DND-41 (cell line): ENCODE measurements around the gene AIPL1.

Experiments used
- ATAC-seq: fragments of 200-7000 bp; cut with Tn5 transposase; 3 replicates; pipeline ENCODE4 v1.9.1; 2021; ENCODE audit warnings: low read depth; ENCODE audit not compliant: insufficient read depth
- DNase-seq: peaks from one replicate; pipeline ENCODE4 v3.0.0-alpha.2; 2020
- H2AFZ ChIP-seq: 2 replicates; pipeline ENCODE4 v1.6.0; 2012; ENCODE audit warnings: low read depth, low read length
- H3K27ac ChIP-seq: 2 replicates; pipeline ENCODE4 v1.5.1; 2012; ENCODE audit warnings: low read length, inconsistent platforms
- H3K27me3 ChIP-seq: fragments of 200-600 bp; sonication (generic); 2 replicates; pipeline ENCODE4 v1.6.0; 2012; ENCODE audit warnings: low read length, mild to moderate bottlenecking, inconsistent platforms; ENCODE audit not compliant: insufficient read depth, poor library complexity
- H3K36me3 ChIP-seq: 2 replicates; pipeline ENCODE4 v1.5.1; 2012; ENCODE audit warnings: low read length, inconsistent platforms; ENCODE audit not compliant: insufficient read depth
- H3K4me1 ChIP-seq: 2 replicates; pipeline ENCODE4 v1.5.1; 2012; ENCODE audit warnings: mild to moderate bottlenecking, low read length; ENCODE audit not compliant: insufficient read depth
- H3K4me2 ChIP-seq: 2 replicates; pipeline ENCODE4 v1.6.0; 2012; ENCODE audit warnings: mild to moderate bottlenecking, moderate library complexity, low read length, inconsistent platforms; ENCODE audit not compliant: insufficient read depth
- H3K4me3 ChIP-seq, 2 experiments: fragments of 200-600 bp in 1 of 2; shearing (Covaris generic) in 1 of 2; 2 replicates each; pipeline ENCODE4 v1.5.1; 2012 to 2016; ENCODE audit warnings: inconsistent platforms in 2 of 2, low read length in 2 of 2, mild to moderate bottlenecking in 2 of 2, low read depth in 1 of 2, moderate library complexity in 1 of 2
- H3K79me2 ChIP-seq: 2 replicates; pipeline ENCODE4 v1.6.0; 2012; ENCODE audit warnings: low read length, inconsistent platforms; ENCODE audit not compliant: insufficient read depth
- H3K9ac ChIP-seq: 2 replicates; pipeline ENCODE4 v1.6.0; 2012; ENCODE audit warnings: low read depth, mild to moderate bottlenecking, inconsistent platforms, low read length, moderate library complexity
- H3K9me3 ChIP-seq: 2 replicates; pipeline ENCODE4 v1.5.1; 2012; ENCODE audit warnings: low read length, moderate library complexity, mild to moderate bottlenecking, inconsistent platforms; ENCODE audit not compliant: insufficient read depth, severe bottlenecking
- H4K20me1 ChIP-seq: 2 replicates; pipeline ENCODE4 v1.6.0; 2012; ENCODE audit warnings: low read length; ENCODE audit not compliant: insufficient read depth
- CTCF ChIP-seq: IDR thresholded peaks from 2 replicates; pipeline ENCODE4 v1.5.1; 2012; ENCODE audit warnings: borderline replicate concordance, low read length, moderate library complexity, mild to moderate bottlenecking; ENCODE audit not compliant: poor library complexity, severe bottlenecking; ENCODE audit errors: extremely low read depth
- EZH2 ChIP-seq: IDR thresholded peaks from 3 replicates; pipeline ENCODE4 v1.6.1; 2012; ENCODE audit warnings: borderline replicate concordance, low read depth, mild to moderate bottlenecking, moderate library complexity, low read length, inconsistent platforms; ENCODE audit not compliant: severe bottlenecking

Gene AIPL1

GRCh38 chr17:6439951-6440350 lies 5.0 kb upstream of the AIPL1 start:
- DNase-seq (no peak), ATAC-seq (no peak)
- Histone ChIP-seq H3K4me1 (peaks cover 18% of the 10 kb centered on the region), H4K20me1 (no peaks in the 10 kb centered on the region; the same call in none of the 2 replicates), H3K9ac (no peak overlapping the region), H3K9me3 (no peaks in the 10 kb centered on the region), H3K27me3 (peaks cover 30% of the 10 kb centered on the region), H3K27ac (no peak overlapping the region), H3K79me2 (0 out of 2 replicates have a peak, but pooled peaks cover 3% of the 10 kb centered on the region), H2AFZ (no peak overlapping the region), H3K4me2 (no peak overlapping the region), H3K36me3 (no peaks in the 10 kb centered on the region), H3K4me3 (no peak overlapping the region)
- TF ChIP-seq CTCF (no peak), EZH2 (no peak)

- no peak for ATAC-seq
- Histone ChIP-seq H4K20me1 (no peaks in the 10 kb centered on the region; the same call in none of the 2 replicates), H3K9ac (no peak overlapping the region), H3K4me1 (no peaks in the 10 kb centered on the region), H3K4me3 (no peak overlapping the region), H2AFZ (no peak overlapping the region), H3K27ac (no peak overlapping the region), H3K4me2 (no peak overlapping the region), H3K79me2 (no peaks in the 10 kb centered on the region), H3K9me3 (no peaks in the 10 kb centered on the region), H3K36me3 (no peaks in the 10 kb centered on the region), H3K27me3 (peaks cover 30% of the 10 kb centered on the region)
- TF ChIP-seq CTCF (no peak), EZH2 (no peak)
- DNase-seq = no peak
Observed at GRCh38 chr17:6437956-6438355, 3.0 kb upstream of the AIPL1 start.

- Histone ChIP-seq H3K4me2 (no peak overlapping the region), H3K79me2 (no peaks in the 10 kb centered on the region), H3K4me1 (no peaks in the 10 kb centered on the region), H3K27ac (no peak overlapping the region), H3K4me3 (no peak overlapping the region), H4K20me1 (no peaks in the 10 kb centered on the region; the same call in none of the 2 replicates), H2AFZ (no peak overlapping the region), H3K9me3 (no peaks in the 10 kb centered on the region), H3K27me3 (peaks cover 30% of the 10 kb centered on the region), H3K9ac (no peak overlapping the region), H3K36me3 (no peaks in the 10 kb centered on the region)
- ATAC-seq (no peak), DNase-seq (no peak)
- TF ChIP-seq CTCF (no peak), EZH2 (no peak)
Observed at GRCh38 chr17:6437466-6437865, 2.5 kb upstream of the AIPL1 start.

GRCh38 chr17:6435968-6436367 lies 1.0 kb upstream of the AIPL1 start:
- Histone ChIP-seq H2AFZ (no peak overlapping the region), H3K4me3 (no peak overlapping the region), H3K27me3 (peaks cover 26% of the 10 kb centered on the region), H3K36me3 (no peaks in the 10 kb centered on the region), H3K27ac (no peak overlapping the region), H3K4me1 (no peaks in the 10 kb centered on the region), H3K79me2 (no peaks in the 10 kb centered on the region), H4K20me1 (no peaks in the 10 kb centered on the region; the same call in none of the 2 replicates), H3K4me2 (no peak overlapping the region), H3K9ac (no peak overlapping the region), H3K9me3 (no peaks in the 10 kb centered on the region)
- DNase-seq = peak; percentile 71
- TF ChIP-seq EZH2 = no peak
- peak; percentile 93 for TF ChIP-seq CTCF
- peak; percentile 98 for ATAC-seq
